ENCODE results near the gene NSMCE1. TPM values are rescaled to one million over a fixed set of nuclear protein-coding genes. Genes with fewer than 3 reads are reported as not detected.

NSMCE1 gene
- total and polyA plus RNA-seq, 2 donors (not counting 1 experiment from before 2014, with no cell fraction given) = 29.0 to 61.9 TPM

- no peak for TF ChIP-seq EZH2 (IDR thresholded peaks at IDR 0.05; ENCODE audit: borderline replicate concordance, insufficient read depth, low read depth, low read length, poor library complexity, severe bottlenecking)
- no peak for TF ChIP-seq CTCF (IDR thresholded peaks at IDR 0.05)
- Mint-ChIP-seq H3K4me3 (peak overlapping the region; percentile 82), H3K27me3 (no peaks in the 10 kb centered on the region), H3K27ac (peak overlapping the region; percentile 95), H3K4me1 (peaks cover 58% of the 10 kb centered on the region), H3K9me3 (ENCODE audit: insufficient read depth) (peaks cover 6% of the 10 kb centered on the region)
- ChIA-PET POLR2A (interaction anchor here (1.2 to 1.8 kb wide), 3 partner anchors 33 to 252 kb away, joined by 6 to 8 read pairs (median 6); no protein-coding TSS in a partner anchor), CTCF (interaction anchor here (0.7 to 4.1 kb wide), 11 partner anchors 13 to 202 kb away, joined by 3 to 47 read pairs (median 5); no protein-coding TSS in a partner anchor)
- no peaks in the 10 kb centered on the region for H3K79me2 ChIP-seq (ENCODE audit: control insufficient read depth, insufficient read depth, low read length)
- DNase-seq = peak; percentile 28
- no peak for ATAC-seq (ENCODE audit: low read depth)
- no peak overlapping the region for H3K4me3 ChIP-seq (ENCODE audit: control extremely low read depth in 1 of 5, extremely low read depth in 1 of 5, insufficient read depth in 1 of 5, low read depth in 2 of 5, low read length in 4 of 5)
- H3K4me2 ChIP-seq (replicated peaks; ENCODE audit: low read depth, low read length, poor library complexity, severe bottlenecking) = peak overlapping the region; percentile 82
- peaks cover 32 to 41% of the 10 kb centered on the region in 2 donors for H3K4me1 ChIP-seq (ENCODE audit: control insufficient read depth in 2 of 2, insufficient read depth in 2 of 2, low read length in 2 of 2)
- no peaks in the 10 kb centered on the region for H4K20me1 ChIP-seq (ENCODE audit: control insufficient read depth, insufficient read depth, low read length, poor library complexity, severe bottlenecking)
- H3K27me3 ChIP-seq (replicated peaks in 1 of 4; ENCODE audit: control extremely low read depth in 1 of 4, control insufficient read depth in 3 of 4, insufficient read depth in 4 of 4, low read length in 3 of 4) = no peaks in the 10 kb centered on the region
- no peak overlapping the region for H2AFZ ChIP-seq (ENCODE audit: insufficient read depth, low read depth, low read length, poor library complexity, severe bottlenecking)
- 95% methylated on average over 10 of the region's 12 CpGs for WGBS (ENCODE audit: insufficient coverage)
- peaks cover 0 to 12% (median 4%) of the 10 kb centered on the region in 3 donors for H3K9me3 ChIP-seq (ENCODE audit: control extremely low read depth in 1 of 3, control insufficient read depth in 2 of 3, insufficient read depth in 1 of 3, low read length in 2 of 3)
- intact Hi-C loops (cut with micrococcal nuclease) = loop anchor here (1.0 kb wide), 3 partner anchors 34 to 169 kb away; partner anchors contain the start of gene NSMCE1
- H3K36me3 ChIP-seq (replicated peaks in 1 of 2; ENCODE audit: control extremely low read depth in 1 of 2, control insufficient read depth in 1 of 2, extremely low read depth in 1 of 2, insufficient read depth in 2 of 2, low read length in 1 of 2) = no peaks in the 10 kb centered on the region
- peak overlapping the region in 1 of 2 donors; percentile 25 for H3K27ac ChIP-seq (ENCODE audit: low read length in 2 of 2)
- H3K9ac ChIP-seq (ENCODE audit: low read length) = peak overlapping the region; percentile 10
Measured at GRCh38 chr16:27198451-27199234, 69.9 kb downstream of the NSMCE1 start.

- Histone ChIP-seq H3K79me2 (ENCODE audit: control insufficient read depth, insufficient read depth, low read length) (no peaks in the 10 kb centered on the region), H3K9me3 (ENCODE audit: control extremely low read depth in 1 of 3, control insufficient read depth in 2 of 3, insufficient read depth in 1 of 3, low read length in 2 of 3) (peaks cover 0 to 12% (median 4%) of the 10 kb centered on the region in 3 donors), H3K27me3 (replicated peaks in 1 of 4; ENCODE audit: control extremely low read depth in 1 of 4, control insufficient read depth in 3 of 4, insufficient read depth in 4 of 4, low read length in 3 of 4) (no peaks in the 10 kb centered on the region), H3K4me3 (ENCODE audit: control extremely low read depth in 1 of 5, extremely low read depth in 1 of 5, insufficient read depth in 1 of 5, low read depth in 2 of 5, low read length in 4 of 5) (no peak overlapping the region), H2AFZ (ENCODE audit: insufficient read depth, low read depth, low read length, poor library complexity, severe bottlenecking) (no peak overlapping the region), H3K36me3 (replicated peaks in 1 of 2; ENCODE audit: control extremely low read depth in 1 of 2, control insufficient read depth in 1 of 2, extremely low read depth in 1 of 2, insufficient read depth in 2 of 2, low read length in 1 of 2) (no peaks in the 10 kb centered on the region), H4K20me1 (ENCODE audit: control insufficient read depth, insufficient read depth, low read length, poor library complexity, severe bottlenecking) (no peaks in the 10 kb centered on the region), H3K27ac (ENCODE audit: low read length in 2 of 2) (no peak overlapping the region), H3K4me2 (replicated peaks; ENCODE audit: low read depth, low read length, poor library complexity, severe bottlenecking) (no peak overlapping the region), H3K9ac (ENCODE audit: low read length) (no peak overlapping the region), H3K4me1 (ENCODE audit: control insufficient read depth in 2 of 2, insufficient read depth in 2 of 2, low read length in 2 of 2) (peaks cover 25 to 30% of the 10 kb centered on the region in 2 donors)
- ATAC-seq (ENCODE audit: low read depth) = no peak
- Mint-ChIP-seq H3K4me3 (no peak overlapping the region), H3K9me3 (ENCODE audit: insufficient read depth) (peaks cover 6% of the 10 kb centered on the region), H3K4me1 (peaks cover 41% of the 10 kb centered on the region), H3K27me3 (no peaks in the 10 kb centered on the region), H3K27ac (peak overlapping the region; percentile 8)
- CTCF ChIA-PET = interaction anchor here (3.2 to 4.1 kb wide), 2 partner anchors 17 to 38 kb away, joined by 18 to 47 read pairs; no protein-coding TSS in a partner anchor
- WGBS (ENCODE audit: insufficient coverage) = 86% methylated on average over 4 of the region's 4 CpGs
- no peak for TF ChIP-seq EZH2 (IDR thresholded peaks at IDR 0.05; ENCODE audit: borderline replicate concordance, insufficient read depth, low read depth, low read length, poor library complexity, severe bottlenecking)
- TF ChIP-seq CTCF (IDR thresholded peaks at IDR 0.05) = no peak
- POLR2A ChIA-PET = no interaction called here
- intact Hi-C loops (cut with micrococcal nuclease) = no loop called here
- no peak for DNase-seq
Measured at GRCh38 chr16:27197004-27197403, 71.6 kb downstream of the NSMCE1 start.

Measured in B cell (primary cell).